TTC549 (cell line): ENCODE measurements around the gene RPL22.
"Not testable (repeated sequence)": the region's sequence is repeated elsewhere in the genome, so short reads cannot be mapped to it uniquely, and the experiment has no call there.

Experiments
- FAIRE-seq: peaks from 2 replicates; lab custom pipeline; 2012; peaks lifted over from hg19 to GRCh38; lab: Jason Lieb, UNC

The RPL22 gene

DNA sequence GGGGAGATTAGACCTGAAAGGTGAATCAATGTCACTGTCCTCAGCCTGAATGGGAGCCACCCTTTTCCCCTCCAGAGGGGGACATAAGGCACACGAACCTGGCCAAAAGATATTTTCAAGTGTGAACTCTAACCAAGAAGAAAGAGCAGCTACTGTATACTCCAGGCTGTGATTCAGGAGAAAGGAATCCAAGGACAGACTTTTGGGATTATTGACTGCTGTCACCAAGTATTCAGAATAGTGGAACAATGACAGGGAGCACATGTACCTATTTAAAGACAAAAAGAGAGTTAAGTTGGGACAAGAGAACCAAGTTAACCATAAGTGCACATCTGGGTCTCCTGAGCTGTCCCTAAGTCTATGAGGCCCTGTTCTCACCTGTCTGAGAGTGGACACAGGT lies 34.0 kb upstream of the RPL22 start:
- FAIRE-seq: no peak

DNA sequence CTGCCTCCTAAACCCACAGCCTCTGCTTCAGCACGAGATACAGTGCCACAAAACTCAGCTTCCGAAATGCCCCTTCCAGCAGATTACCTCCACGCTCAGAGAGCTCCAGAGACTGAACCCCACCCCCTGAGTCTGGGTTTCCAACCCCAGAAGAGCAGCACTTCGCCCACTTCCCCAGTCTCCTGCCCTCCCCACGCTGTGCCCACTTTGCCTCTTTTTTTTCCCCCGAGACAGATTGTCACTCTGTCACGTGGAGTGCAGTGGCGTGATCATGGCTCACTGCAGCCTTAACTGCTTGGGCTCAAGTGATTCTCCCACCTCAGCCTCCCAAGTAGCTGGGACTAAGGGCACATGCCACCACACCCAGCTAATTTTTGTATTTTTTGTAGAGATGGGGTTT lies 26.3 kb upstream of the RPL22 start:
- FAIRE-seq: no peak

DNA sequence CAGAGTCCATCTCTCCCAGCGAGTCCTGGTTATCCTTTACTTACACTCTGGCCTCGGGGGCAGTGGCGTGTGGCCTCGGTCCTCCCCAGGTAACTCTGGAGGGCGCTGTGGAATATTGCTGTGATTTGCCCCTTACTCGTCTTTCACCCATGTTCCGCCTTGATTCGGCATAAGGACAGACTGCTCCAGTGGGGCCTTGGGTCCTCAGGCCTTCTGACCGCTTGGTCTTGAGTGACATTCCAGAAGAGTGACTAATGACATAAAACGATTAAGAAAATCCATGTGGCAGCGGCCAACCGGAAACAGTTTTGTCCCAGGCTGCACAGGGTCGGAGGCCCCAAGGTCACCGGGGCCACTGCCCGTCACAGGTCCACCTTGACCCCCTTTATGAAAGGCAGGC lies 25.3 kb upstream of the RPL22 start:
- FAIRE-seq: no peak

DNA sequence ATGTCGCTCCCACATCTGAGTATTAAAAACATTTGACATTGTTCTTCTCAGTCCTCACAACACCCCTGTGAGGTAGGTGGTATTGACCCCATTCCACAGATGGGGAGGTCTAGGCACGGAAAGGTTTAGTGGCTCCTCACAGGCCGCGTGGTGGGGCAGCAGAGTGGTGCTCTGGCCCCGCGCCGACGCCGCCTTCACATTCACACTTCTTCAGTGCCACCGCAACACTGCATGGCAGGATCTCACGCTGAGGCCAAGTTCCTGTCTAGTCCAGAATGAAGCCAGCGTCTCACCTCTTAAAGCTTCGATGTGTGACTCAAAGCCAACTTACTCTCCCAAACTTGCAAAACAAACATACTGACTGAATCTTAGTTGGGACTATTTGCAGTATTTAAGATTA lies 24.2 kb upstream of the RPL22 start:
- FAIRE-seq: no peak

DNA sequence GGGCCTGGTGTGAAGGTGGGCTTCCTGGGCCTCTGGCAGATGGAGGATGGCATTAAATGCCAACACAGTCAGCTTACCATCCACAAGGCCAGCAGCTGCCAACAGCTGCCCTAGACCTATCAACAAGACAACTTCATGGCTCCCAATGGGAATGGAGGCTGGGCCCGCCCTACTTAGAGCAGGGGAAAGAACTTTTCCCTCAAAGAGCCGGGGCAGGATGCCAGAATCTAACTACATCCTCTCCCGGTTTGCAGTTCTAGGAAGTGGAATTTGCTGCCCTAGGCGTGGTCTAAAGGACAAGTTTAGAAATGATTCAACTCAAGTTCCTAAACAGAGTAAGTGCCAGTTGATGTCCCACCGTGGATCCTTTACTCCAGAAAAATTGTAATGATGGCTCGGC lies 23.2 kb upstream of the RPL22 start:
- no peak for FAIRE-seq

DNA sequence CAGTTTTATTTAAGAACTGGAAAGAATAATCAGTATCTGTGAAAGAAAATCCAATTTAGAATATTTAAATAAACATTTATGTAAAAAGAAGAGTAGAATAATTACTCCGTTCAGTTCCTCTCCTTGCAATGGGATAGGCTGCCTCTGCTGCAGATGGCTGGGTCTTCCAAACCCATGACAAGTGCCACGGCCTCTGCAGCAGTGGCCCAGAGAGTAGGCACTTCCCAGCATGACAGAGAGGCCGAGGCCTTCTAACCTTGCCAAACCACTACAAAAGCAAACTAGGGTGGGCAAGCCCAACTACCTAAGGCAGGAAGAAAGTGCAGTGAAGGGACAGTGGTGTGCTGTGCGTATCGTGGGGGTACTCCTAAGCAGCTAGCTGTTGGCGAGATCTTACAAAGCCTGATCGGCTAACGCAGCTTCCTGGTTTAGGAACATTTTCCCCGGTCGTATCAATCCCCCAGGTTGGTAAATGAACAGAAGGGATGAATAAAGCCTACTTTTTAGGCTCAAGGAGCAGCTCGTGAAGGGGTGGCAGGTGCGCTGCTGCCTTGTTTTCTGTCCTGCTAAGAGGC lies 21.9 kb upstream of the RPL22 start:
- no peak for FAIRE-seq

DNA sequence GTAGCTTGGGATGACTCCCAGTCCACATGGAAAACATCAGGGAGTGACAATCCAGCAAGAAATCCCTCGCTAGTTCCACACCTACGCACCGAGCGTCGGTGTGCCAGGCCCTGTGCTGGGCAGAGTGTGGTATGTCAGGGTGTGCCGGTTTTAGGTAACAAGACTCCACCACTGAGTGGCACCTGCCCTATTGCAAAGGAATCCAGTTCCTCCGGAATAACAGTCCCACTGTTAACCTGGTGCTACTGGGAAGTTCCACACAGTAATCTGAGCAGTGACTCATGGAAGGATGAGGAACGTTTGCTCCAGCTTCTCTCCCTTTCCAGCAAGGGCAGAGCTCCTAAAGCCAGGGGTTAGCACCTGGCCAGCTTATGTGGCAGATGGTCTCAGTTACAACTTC lies 20.8 kb upstream of the RPL22 start:
- FAIRE-seq: no peak

DNA sequence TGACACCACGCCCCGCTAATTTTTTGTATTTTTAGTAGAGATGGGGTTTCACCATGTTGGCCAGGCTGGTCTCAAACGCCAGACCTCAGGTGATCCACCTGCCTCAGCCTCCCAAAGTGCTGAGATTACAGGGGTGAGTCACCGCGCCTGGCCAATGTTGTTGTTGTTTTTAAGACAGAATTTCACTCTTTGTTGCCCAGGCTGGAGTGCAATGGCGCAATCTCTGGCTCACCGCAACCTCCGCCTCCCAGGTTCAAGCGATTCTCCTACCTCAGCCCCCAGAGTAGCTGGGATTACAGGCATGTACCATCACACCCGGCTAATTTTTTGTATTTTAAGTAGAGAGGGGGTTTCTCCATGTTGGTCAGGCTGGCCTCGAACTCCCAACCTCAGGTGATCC lies 20.2 kb upstream of the RPL22 start:
- not testable (repeated sequence) for FAIRE-seq

DNA sequence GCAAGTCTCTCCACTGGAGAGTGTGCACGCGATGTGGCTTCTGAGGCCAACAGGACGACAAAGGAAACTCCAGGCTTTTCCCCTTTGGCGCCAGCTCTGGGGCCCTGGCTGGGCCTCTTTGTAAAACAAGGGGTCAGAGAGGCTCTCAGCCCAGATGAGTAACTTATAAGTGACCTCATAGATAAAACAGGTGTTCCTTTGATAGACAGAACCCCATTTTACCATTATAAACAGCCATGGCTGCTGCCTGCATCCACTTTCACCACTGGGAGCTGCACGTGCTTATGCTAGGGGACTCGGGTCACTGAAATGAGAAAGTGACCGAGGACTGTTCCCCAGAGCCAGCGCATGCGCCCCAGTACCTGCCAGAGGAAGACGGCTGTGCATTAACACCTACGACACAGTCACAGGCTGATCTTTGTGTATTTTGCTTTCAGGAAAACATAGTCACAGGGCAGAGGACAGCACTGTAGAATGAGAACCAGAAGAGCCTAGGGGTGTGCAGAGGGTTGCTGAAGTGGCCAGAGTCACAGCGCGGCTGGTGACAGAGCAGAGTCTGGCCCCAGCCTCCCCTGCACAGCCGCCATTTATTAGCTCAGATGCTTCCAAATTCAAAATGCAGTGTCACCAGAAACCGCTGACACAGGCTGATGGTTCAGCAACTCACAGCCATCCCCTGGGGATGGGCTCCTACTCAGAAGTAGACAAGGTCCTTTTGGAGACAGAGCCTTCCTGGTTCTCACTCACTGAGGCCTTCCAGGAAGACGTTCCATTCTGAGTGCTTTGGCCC lies 19.2 kb upstream of the RPL22 start:
- FAIRE-seq: no peak

DNA sequence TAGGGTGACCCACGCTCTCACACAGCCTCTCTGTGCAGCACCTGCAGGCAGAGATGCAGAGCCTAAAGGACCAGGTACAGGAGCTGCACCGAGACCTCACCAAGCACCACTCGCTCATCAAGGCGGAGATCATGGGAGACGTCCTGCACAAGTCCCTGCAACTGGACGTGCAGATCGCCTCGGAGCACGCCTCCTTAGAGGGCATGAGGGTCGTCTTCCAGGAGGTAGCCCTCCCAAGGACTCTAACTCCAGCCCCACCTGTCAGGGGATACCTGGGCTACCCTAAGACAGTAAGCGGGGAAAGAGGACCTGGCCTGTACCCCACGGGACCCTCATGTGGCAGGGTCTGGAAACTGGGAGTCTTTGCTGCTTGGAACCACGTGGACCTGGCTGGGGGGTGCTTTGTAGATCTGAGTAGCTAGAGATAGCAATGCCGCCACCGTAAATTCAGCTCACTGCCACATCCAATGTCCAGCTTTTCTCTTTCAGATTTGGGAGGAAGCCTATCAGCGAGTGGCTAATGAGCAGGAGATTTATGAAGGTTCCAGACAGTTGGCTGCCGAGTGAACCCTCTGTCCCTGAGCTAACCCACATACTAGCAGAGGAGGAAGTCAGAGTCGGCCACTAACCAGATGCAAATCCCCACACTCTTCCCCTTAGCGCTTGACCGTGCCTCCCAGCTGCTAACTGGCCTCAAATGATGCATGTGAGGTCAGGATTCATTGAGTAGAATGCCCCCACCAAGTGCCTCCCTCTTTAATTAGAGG lies 13.0 kb upstream of the RPL22 start:
- FAIRE-seq: no peak

DNA sequence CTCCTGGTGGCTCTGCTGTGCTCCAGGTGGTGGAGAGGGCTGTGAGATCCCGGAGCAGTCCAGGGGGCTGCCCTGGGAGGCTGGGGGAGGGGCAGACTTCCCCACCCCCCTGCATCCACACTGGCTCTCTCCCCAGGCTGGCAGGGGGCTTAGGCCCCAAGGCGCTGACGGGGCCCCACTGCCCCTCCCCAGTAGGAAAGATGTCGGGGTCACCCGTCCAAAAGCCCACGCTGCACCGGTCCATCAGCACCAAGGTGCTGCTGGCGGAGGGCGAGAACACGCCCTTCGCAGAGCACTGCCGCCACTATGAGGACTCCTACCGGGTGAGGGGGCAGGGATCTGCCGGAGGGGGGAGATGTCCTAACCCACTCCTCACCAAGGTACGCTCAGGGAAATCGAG lies 12.3 kb upstream of the RPL22 start:
- FAIRE-seq: no peak

DNA sequence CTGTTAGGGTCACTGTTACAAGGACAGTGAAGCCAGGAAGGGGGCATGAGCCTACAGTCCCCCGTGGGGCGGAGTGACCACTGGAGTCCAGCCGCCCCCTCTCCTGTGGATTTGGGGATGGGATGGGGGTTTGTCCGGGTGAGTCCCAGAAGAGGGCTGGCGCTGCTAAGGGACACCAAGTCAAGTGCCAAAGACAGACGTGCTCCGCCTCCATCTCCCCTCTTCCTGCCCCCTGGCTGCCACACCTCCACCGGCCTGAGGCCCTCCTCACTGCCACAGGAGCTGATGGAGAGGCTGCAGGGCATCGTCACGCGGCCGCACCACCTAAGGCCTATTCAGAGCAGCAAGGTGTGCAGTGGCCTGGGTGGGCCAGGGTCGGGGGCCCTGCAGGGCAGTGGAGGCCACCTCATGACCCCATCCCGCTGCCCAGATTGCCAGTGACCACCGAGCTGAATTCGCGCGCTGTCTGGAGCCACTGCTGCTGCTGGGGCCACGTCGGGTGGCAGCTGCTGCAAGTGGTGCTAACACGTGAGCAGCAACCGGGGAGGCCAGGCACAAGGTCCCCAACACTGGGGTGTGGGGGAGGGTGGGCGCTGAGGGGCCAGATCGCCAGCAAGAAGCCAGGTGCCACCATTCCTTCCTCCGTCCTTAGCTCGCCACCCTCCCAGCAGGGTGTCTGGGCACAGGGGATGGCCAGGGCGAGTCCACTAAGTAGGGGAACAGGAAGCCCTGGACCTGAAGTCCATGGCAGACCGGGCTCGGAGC lies 11.4 kb upstream of the RPL22 start:
- no peak for FAIRE-seq

DNA sequence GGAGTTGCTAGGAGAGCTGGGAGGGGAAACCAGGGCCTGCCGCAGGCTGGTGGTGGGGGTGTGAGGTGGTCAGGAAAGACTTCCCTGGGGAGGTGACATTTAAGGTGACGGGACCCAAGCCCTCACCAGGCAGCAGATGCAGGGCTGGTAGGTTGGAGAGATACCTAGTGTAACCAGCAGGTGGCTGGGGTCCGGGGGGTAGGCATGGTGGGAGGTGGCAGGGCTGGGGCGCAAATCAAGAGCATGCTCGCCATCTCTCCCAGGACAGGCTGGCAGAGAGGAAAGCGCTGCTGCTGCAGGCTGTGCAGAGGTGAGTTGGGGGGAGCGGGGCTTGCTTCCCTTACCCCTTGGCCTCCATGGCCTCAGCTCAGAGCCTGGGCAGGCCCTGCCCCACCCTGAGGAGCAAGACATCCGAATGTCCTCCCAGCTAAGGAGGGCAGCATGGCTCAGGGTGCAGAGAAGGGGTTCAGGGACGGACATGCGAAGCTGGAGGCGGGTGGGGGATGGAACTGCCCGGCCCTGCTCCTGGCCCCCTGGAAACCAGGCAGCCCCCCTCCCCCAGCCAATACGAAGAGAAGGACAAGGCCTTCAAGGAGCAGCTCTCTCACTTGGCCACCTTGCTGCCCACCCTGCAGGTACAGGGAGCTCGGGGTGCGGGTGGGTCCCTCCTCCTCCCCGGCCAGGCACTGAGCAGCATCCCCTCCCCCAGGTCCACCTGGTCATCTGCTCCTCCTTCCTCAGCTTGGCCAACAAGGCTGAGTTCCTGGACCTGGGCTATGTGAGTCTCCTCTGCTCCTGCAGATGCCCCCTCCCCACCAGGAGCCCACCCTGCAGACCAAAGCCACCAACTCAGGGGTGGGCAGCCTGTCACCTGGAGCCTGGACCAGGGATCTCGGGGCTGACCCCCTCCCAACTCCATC lies 10.5 kb upstream of the RPL22 start:
- no peak for FAIRE-seq

DNA sequence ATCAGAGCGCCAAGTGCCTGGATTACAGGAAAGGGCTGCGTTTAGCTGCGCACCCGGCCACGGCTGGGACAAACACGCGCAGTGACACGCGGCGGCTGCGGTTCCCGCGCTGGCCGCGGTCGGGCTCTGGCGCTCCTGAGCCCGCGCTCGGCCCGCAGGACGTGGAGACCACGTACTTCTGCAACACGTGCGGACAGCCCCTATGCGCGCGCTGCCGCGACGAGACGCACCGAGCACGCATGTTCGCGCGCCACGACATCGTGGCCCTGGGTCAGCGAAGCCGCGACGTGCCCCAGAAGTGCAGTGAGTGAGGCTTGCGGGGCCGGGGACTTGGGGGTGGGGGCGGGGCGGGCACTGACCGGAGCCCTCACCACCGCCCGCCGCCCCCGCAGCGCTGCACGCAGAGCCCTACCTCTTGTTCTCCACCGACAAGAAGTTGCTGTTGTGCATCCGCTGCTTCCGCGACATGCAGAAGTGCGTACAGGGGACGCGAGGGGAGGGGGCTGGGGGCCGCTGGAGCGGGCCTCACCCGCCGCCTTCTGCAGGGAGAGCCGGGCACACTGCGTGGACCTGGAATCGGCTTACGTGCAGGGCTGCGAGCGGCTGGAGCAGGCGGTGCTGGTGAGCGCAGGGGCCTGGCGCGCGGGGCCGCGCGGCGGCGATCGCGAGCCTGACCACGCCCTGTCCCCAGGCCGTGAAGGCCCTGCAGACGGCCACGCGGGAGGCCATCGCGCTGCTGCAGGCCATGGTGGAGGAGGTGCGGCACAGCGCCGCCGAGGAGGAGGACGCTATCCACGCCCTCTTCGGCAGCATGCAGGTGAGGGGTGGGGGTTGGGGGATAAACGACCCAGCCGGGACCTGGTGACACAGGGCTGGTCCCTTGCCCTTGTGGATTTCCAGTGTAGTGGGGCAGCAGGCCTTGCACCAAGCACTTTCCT lies 9.6 kb upstream of the RPL22 start:
- FAIRE-seq: no peak

DNA sequence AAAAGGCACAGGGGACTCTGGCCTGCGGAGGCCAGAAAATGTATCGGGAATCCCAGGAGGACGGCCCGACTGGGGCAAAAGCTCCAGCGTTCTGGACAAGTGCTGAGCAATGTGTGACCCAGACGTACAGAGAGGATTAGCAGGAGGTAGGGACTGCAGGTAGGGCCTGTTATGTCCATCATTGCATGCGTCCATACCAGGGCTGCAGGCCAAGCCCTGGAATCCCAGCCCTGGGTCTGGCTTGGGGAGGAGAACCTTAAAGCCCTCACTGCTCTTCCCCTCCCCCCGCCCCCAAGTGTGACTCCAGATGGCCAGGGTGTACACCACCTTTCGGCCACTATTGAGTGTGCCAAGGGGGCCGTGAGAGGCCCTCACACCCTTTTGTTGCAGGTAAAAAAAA lies 8.5 kb upstream of the RPL22 start:
- no peak for FAIRE-seq

DNA sequence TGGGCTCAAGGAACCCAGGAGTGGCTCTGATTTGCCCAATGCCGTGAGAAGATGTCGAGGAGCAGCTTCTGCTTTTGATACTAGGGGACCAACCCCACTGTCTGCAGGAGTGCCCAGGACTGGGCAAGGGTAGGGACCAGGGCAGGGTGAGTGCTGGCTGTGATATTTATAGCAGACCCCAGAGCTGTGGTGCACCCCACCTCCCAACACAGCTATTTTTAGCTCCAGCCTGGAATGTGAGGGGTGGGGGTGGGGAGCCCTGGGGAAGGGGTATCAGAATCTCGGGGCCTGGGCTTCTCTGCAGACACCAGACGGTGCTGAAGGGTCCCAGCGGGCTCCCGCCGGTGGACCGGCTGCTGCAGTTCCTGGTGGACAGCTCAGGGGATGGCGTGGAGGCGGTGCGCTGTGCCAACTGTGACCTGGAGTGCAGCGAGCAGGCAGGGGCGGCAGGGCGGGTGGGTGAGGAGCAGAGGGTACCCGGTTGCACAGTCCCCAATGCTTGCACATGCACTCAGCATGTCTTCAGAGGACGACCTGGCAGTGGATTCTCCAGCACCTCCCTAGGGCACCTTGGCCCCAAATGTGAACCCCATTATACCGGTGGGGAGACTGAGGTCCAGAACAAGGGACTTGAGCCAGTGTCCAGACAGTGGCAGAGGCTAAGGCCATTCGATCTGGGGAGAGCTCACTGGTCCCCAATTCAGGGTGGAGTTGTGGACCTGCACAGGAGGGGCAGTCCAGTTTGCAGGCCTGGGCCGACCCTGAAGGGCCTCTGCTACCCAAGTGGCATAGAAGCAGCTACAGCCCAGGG lies 7.9 kb upstream of the RPL22 start:
- FAIRE-seq: no peak

DNA sequence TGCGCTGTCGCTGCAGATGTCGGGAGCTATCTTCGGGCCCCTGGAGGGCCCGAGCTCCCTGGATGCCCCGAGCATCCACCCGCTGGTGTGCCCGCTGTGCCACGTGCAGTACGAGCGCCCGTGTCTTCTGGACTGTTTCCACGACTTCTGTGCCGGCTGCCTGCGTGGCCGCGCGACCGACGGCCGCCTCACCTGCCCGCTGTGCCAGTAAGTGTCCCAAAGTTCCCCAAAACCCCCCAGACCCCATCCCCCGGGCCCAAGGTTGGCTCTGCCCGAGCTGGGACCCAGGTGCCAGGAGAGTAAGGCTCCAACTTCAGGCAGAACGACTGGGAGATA lies 7.1 kb upstream of the RPL22 start:
- FAIRE-seq: no peak

DNA sequence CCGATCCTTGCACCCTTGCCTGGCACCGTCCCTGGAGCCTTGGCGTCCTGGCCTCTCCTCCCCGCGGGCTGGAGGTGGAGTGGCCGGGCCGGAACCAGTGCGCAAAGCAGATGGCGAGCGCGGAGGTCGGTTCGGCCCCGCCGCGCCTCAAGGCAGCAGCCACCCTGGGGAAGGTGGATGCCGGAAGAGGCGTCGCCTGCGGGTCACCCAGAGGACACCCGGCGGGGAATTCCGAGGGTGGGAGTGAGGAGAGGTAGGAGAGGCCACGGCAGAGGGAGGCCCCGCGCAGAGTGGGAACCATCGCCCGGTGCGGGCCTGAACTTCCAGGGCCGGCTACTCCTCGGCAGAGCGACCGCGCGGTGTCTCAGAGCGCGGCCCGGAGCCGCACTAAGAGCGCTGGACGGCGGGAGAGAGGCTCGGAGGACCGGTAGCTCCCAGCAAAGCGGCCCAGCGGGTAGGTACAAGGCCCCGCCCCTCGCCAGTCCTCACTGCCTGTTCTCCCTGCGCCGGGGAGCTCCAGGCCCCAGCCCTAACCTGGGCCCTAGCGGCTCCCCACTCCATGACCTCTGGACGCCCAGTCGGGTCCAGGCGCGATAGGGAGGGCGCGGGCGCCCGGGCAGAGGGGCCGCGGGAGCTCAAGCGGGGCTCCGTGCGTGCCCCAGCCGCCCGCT lies 6.6 kb upstream of the RPL22 start, which contains the start of gene RNF207:
RNF207 (plus strand) TSS at position 271 of the 671 bp plus-strand sequence. CDS start 417 bp downstream, outside the sequence.
- no peak for FAIRE-seq

DNA sequence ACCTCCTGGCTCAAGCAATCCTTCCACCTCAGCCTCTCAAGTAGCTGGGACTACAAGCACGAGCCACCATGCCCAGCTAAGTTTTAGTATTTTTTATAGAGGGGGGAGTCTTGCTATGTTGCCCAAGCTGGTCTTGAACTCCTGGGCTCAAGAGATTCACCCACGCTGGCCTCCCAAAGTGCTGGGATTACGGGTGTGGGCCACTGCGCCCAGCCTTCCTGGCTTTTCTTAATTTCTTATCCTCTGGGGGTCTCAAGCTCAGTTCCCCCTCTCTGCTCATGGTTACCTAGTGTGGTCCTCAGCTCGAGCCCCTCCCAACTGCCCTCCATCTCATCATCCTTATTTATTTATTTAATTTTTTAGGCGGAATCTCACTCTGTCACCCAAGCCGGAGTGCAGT lies 2.9 kb upstream of the RPL22 start:
- no peak for FAIRE-seq
